Activated CD4-positive, alpha-beta T cell treated with anti-CD3 and anti-CD28 coated beads, Interleukin-2, Interleukin-6, amounts not matched to agents 100 ng/mL and 50 ng/mL, durations not matched to agents 16 hours and 8 hours (primary cell): ENCODE results near the gene MTCH1.

ENCODE experiments used
- DNase-seq: peaks from one replicate; pipeline ENCODE4 v3.0.0-alpha.2; 2020

MTCH1 gene

GRCh38 chr6:36920546-36920945, 65.5 kb downstream of the MTCH1 start:
- DNase-seq = no peak

DNA sequence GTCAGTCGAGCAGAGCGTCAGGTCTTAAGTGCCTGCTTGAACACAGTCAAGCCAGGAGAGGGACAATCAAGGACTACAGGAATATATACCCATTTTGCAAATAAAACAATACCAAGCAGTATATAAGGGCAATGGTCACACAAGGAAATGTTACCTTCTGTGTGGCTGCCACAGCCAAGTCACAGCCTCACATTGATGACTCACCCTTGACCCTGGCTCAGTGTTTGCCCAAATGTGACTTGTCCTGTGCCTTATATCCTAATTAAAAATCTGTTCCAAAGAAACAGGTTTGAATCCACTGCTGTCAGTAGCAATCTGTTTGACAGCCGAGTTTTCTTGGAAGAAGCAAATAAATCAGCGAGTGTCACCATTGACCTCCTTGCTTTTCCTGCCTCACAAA, 65.9 kb downstream of the MTCH1 start:
- DNase-seq = no peak
